Activated naive CD8-positive, alpha-beta T cell treated with anti-CD3 and anti-CD28 coated beads, Interleukin-2, amount 50 U/mL, for 24 hours (primary cell): ENCODE results near the gene SEBOX.

Experiments
- ATAC-seq: fragments of 150-1000 bp; cut with Tn5 transposase; one replicate; pipeline ENCODE4 v1.10.0; 2021
- DNase-seq: peaks from one replicate; pipeline ENCODE4 v3.0.0; 2021
- H3K27ac Mint-ChIP-seq: one replicate; pipeline ENCODE4 v1.8.0; 2021; ENCODE audit warnings: mild to moderate bottlenecking, mixed read lengths
- H3K27me3 Mint-ChIP-seq: one replicate; pipeline ENCODE4 v1.8.0; 2021; ENCODE audit warnings: mixed read lengths
- H3K36me3 Mint-ChIP-seq: one replicate; pipeline ENCODE4 v1.8.0; 2021; ENCODE audit warnings: low read depth, mixed read lengths
- H3K4me1 Mint-ChIP-seq: one replicate; pipeline ENCODE4 v1.8.0; 2021; ENCODE audit warnings: mixed read lengths
- H3K4me3 Mint-ChIP-seq: one replicate; pipeline ENCODE4 v1.8.0; 2021; ENCODE audit warnings: mild to moderate bottlenecking, moderate library complexity, mixed read lengths
- H3K9me3 Mint-ChIP-seq: one replicate; pipeline ENCODE4 v1.8.0; 2021; ENCODE audit warnings: mixed read lengths

The SEBOX gene

GRCh38 chr17:28368306-28368831 is 3.4 kb upstream of the SEBOX start:
- DNase-seq (no peak), ATAC-seq (no peak)
- Mint-ChIP-seq H3K27me3 (no peaks in the 10 kb centered on the region), H3K9me3 (no peaks in the 10 kb centered on the region), H3K36me3 (peaks cover 6% of the 10 kb centered on the region), H3K4me3 (no peak overlapping the region), H3K4me1 (peaks cover 15% of the 10 kb centered on the region), H3K27ac (no peak overlapping the region)

GRCh38 chr17:28367641-28368305 is 2.8 kb upstream of the SEBOX start:
- ATAC-seq (no peak), DNase-seq (no peak)
- no peak overlapping the region for H3K4me3 Mint-ChIP-seq
- H3K9me3 Mint-ChIP-seq = no peaks in the 10 kb centered on the region
- H3K36me3 Mint-ChIP-seq = peaks cover under 1% of the 10 kb centered on the region
- peaks cover 9% of the 10 kb centered on the region for H3K4me1 Mint-ChIP-seq
- no peak overlapping the region for H3K27ac Mint-ChIP-seq
- H3K27me3 Mint-ChIP-seq = no peaks in the 10 kb centered on the region

GRCh38 chr17:28366605-28367004 is 1.6 kb upstream of the SEBOX start:
- ATAC-seq = no peak
- no peaks in the 10 kb centered on the region for H3K27me3 Mint-ChIP-seq
- H3K27ac Mint-ChIP-seq = no peak overlapping the region
- H3K36me3 Mint-ChIP-seq = peaks cover 4% of the 10 kb centered on the region
- H3K4me1 Mint-ChIP-seq = peaks cover 5% of the 10 kb centered on the region
- DNase-seq = no peak
- no peak overlapping the region for H3K4me3 Mint-ChIP-seq
- no peaks in the 10 kb centered on the region for H3K9me3 Mint-ChIP-seq

- Mint-ChIP-seq H3K27me3 (no peaks in the 10 kb centered on the region), H3K36me3 (peaks cover 6% of the 10 kb centered on the region), H3K9me3 (no peaks in the 10 kb centered on the region), H3K27ac (no peak overlapping the region), H3K4me1 (no peaks in the 10 kb centered on the region), H3K4me3 (no peak overlapping the region)
- DNase-seq (no peak), ATAC-seq (no peak)
These were observed 488 bp upstream of the SEBOX start for GRCh38 chr17:28365487-28365886.

GRCh38 chr17:28363776-28364650 is 986 bp downstream of the SEBOX start:
- H3K27ac Mint-ChIP-seq = no peak overlapping the region
- H3K4me3 Mint-ChIP-seq = no peak overlapping the region
- no peak for ATAC-seq
- H3K27me3 Mint-ChIP-seq = no peaks in the 10 kb centered on the region
- H3K4me1 Mint-ChIP-seq = peaks cover under 1% of the 10 kb centered on the region
- DNase-seq = no peak
- H3K9me3 Mint-ChIP-seq = no peaks in the 10 kb centered on the region
- H3K36me3 Mint-ChIP-seq = peaks cover 14% of the 10 kb centered on the region

- Mint-ChIP-seq H3K36me3 (peaks cover 14% of the 10 kb centered on the region), H3K27me3 (no peaks in the 10 kb centered on the region), H3K4me3 (no peak overlapping the region), H3K9me3 (no peaks in the 10 kb centered on the region), H3K27ac (no peak overlapping the region), H3K4me1 (peaks cover 9% of the 10 kb centered on the region)
- DNase-seq (no peak), ATAC-seq (no peak)
These were observed 1.8 kb downstream of the SEBOX start for GRCh38 chr17:28363186-28363585.

GRCh38 chr17:28357901-28358197 is 7.2 kb downstream of the SEBOX start:
- peaks cover 31% of the 10 kb centered on the region for H3K4me1 Mint-ChIP-seq
- no peaks in the 10 kb centered on the region for H3K9me3 Mint-ChIP-seq
- peak overlapping the region; percentile 90 for H3K4me3 Mint-ChIP-seq
- DNase-seq (no peak), ATAC-seq (no peak)
- peaks cover 23% of the 10 kb centered on the region for H3K36me3 Mint-ChIP-seq
- H3K27me3 Mint-ChIP-seq = no peaks in the 10 kb centered on the region
- peak overlapping the region; percentile 91 for H3K27ac Mint-ChIP-seq

GRCh38 chr17:28357061-28357900 is 7.7 kb downstream of the SEBOX start, which contains the start of gene POLDIP2:
POLDIP2 (minus strand) TSS chr17:28357527; CDS start chr17:28357448, 79 bp downstream.
- peak; percentile 100 for ATAC-seq
- peaks cover 24% of the 10 kb centered on the region for H3K36me3 Mint-ChIP-seq
- H3K4me3 Mint-ChIP-seq = peak within 1 kb of the TSS; percentile 90
- no peaks in the 10 kb centered on the region for H3K9me3 Mint-ChIP-seq
- H3K27ac Mint-ChIP-seq = peak within 1 kb of the TSS; percentile 91
- H3K27me3 Mint-ChIP-seq = no peaks in the 10 kb centered on the region
- peaks cover 31% of the 10 kb centered on the region for H3K4me1 Mint-ChIP-seq
- DNase-seq = peak; percentile 97

GRCh38 chr17:28350271-28350670 is 14.7 kb downstream of the SEBOX start:
- H3K36me3 Mint-ChIP-seq = peaks cover 43% of the 10 kb centered on the region
- DNase-seq = no peak

GRCh38 chr17:28348979-28349378 is 16.0 kb downstream of the SEBOX start:
- DNase-seq = no peak
- H3K9me3 Mint-ChIP-seq = no peaks in the 10 kb centered on the region
- no peak overlapping the region for H3K27ac Mint-ChIP-seq
- no peaks in the 10 kb centered on the region for H3K4me1 Mint-ChIP-seq
- H3K27me3 Mint-ChIP-seq = no peaks in the 10 kb centered on the region
- H3K4me3 Mint-ChIP-seq = no peak overlapping the region
- H3K36me3 Mint-ChIP-seq = peaks cover 41% of the 10 kb centered on the region
- ATAC-seq = no peak

More at GRCh38 chr17:28350271-28350670, 14.7 kb downstream of the SEBOX start:
- no peaks in the 10 kb centered on the region for H3K27me3 Mint-ChIP-seq
- no peaks in the 10 kb centered on the region for H3K9me3 Mint-ChIP-seq
- no peak overlapping the region for H3K27ac Mint-ChIP-seq
- peaks cover 6% of the 10 kb centered on the region for H3K4me1 Mint-ChIP-seq
- no peak overlapping the region for H3K4me3 Mint-ChIP-seq
- no peak for ATAC-seq

GRCh38 chr17:28347261-28347891 is 17.6 kb downstream of the SEBOX start:
- ATAC-seq = no peak
- H3K9me3 Mint-ChIP-seq = no peaks in the 10 kb centered on the region
- no peak overlapping the region for H3K4me3 Mint-ChIP-seq
- DNase-seq = no peak
- no peaks in the 10 kb centered on the region for H3K27me3 Mint-ChIP-seq
- H3K4me1 Mint-ChIP-seq = no peaks in the 10 kb centered on the region
- H3K36me3 Mint-ChIP-seq = peaks cover 40% of the 10 kb centered on the region
- H3K27ac Mint-ChIP-seq = no peak overlapping the region

GRCh38 chr17:28346746-28347246 is 18.2 kb downstream of the SEBOX start:
- Mint-ChIP-seq H3K36me3 (peaks cover 38% of the 10 kb centered on the region), H3K4me1 (no peaks in the 10 kb centered on the region), H3K27ac (no peak overlapping the region), H3K9me3 (no peaks in the 10 kb centered on the region), H3K4me3 (no peak overlapping the region), H3K27me3 (no peaks in the 10 kb centered on the region)
- ATAC-seq (no peak), DNase-seq (no peak)

- Mint-ChIP-seq H3K27me3 (no peaks in the 10 kb centered on the region), H3K36me3 (peaks cover 37% of the 10 kb centered on the region), H3K27ac (no peak overlapping the region), H3K9me3 (no peaks in the 10 kb centered on the region), H3K4me1 (no peaks in the 10 kb centered on the region), H3K4me3 (no peak overlapping the region)
- DNase-seq (no peak), ATAC-seq (no peak)
These were observed 18.8 kb downstream of the SEBOX start for GRCh38 chr17:28346199-28346580.
